NOMO-1 treated with dmso at 0.1 percent for 144 hours (cell line): Measurements from ENCODE around the gene RBM19.
"Not testable (repeated sequence)": the region's sequence is repeated elsewhere in the genome, so short reads cannot be mapped to it uniquely, and the experiment has no call there.

Experiments used
- DNase-seq: peaks from one replicate; lab custom pipeline; 2025; ENCODE audit not compliant: unreplicated experiment; lab: John Stamatoyannopoulos, UW

Gene RBM19

GRCh38 chr12:113965951-113966797 lies at the start of gene RBM19:
Gene RBM19, minus strand, starts transcription at chr12:113966325. Its CDS starts 98 bp downstream, at chr12:113966227.
- peak; percentile 92 for DNase-seq

- DNase-seq = no peak
These were observed 49.7 kb upstream of the RBM19 start for GRCh38 chr12:114015851-114016250.

- DNase-seq = no peak
These were observed 47.6 kb upstream of the RBM19 start for GRCh38 chr12:114013575-114014345.

GRCh38 chr12:114012744-114013431 lies 46.8 kb upstream of the RBM19 start:
- no peak for DNase-seq

GRCh38 chr12:114011711-114012110 lies 45.6 kb upstream of the RBM19 start:
- no peak for DNase-seq

- no peak for DNase-seq
These were observed 40.6 kb upstream of the RBM19 start for GRCh38 chr12:114006482-114007425.

- no peak for DNase-seq
These were observed 38.3 kb upstream of the RBM19 start for GRCh38 chr12:114004402-114004801.

- DNase-seq = no peak
These were observed 37.2 kb upstream of the RBM19 start for GRCh38 chr12:114003286-114003685.

GRCh38 chr12:114001511-114002340 lies 35.6 kb upstream of the RBM19 start:
- no peak for DNase-seq

- DNase-seq = no peak
These were observed 34.7 kb upstream of the RBM19 start for GRCh38 chr12:114000861-114001260.

- not testable (repeated sequence) for DNase-seq
These were observed 34.1 kb upstream of the RBM19 start for GRCh38 chr12:114000261-114000660.

GRCh38 chr12:113997365-113997764 lies 31.2 kb upstream of the RBM19 start:
- DNase-seq = no peak

- no peak for DNase-seq
These were observed 29.9 kb upstream of the RBM19 start for GRCh38 chr12:113996026-113996425.

- no peak for DNase-seq
These were observed 27.9 kb upstream of the RBM19 start for GRCh38 chr12:113994051-113994450.

GRCh38 chr12:113992751-113993150 lies 26.6 kb upstream of the RBM19 start:
- not testable (repeated sequence) for DNase-seq

- DNase-seq = no peak
These were observed 25.3 kb upstream of the RBM19 start for GRCh38 chr12:113991224-113992044.

- DNase-seq = no peak
These were observed 24.4 kb upstream of the RBM19 start for GRCh38 chr12:113990250-113991223.
